Activated T-cell treated with anti-CD3 and anti-CD28 coated beads, Interleukin-2, amount 50 U/mL, for 24 hours (primary cell): Measurements from ENCODE around the gene LUZP2.

Experiments
- DNase-seq: peaks from one replicate; pipeline ENCODE4 v3.0.0-alpha.2; 2020
- H3K27ac Mint-ChIP-seq: 2 replicates; pipeline ENCODE4 v1.8.0; 2020; ENCODE audit warnings: mild to moderate bottlenecking, mixed read lengths
- H3K27me3 Mint-ChIP-seq: 2 replicates; pipeline ENCODE4 v1.8.0; 2020; ENCODE audit warnings: mixed read lengths
- H3K36me3 Mint-ChIP-seq: 2 replicates; pipeline ENCODE4 v1.8.0; 2020; ENCODE audit warnings: low read depth, mixed read lengths
- H3K4me1 Mint-ChIP-seq: 2 replicates; pipeline ENCODE4 v1.8.0; 2020; ENCODE audit warnings: low read depth, mixed read lengths
- H3K4me3 Mint-ChIP-seq: 2 replicates; pipeline ENCODE4 v1.8.0; 2020; ENCODE audit warnings: mild to moderate bottlenecking, moderate library complexity, mixed read lengths
- H3K9me3 Mint-ChIP-seq: 2 replicates; pipeline ENCODE4 v1.8.0; 2020; ENCODE audit warnings: mixed read lengths

LUZP2 gene

DNA sequence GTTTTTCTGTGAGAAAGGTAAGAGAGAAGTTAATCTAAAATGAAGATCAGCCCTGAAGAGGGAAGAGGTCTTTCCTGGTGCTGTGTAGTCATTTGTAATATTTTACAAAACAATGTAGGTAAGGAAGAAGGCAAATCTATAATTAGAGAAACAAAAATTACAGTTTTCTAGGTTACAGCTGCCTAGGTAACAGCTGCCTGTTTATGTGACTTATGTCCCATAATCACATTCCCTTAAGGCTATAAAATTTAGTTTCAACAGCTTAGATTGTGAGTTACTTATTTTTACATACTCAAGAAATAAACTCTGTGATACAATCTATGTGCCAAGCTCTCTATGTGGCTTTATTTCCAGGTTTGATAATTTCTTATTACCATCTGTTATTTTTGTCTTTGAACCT is 19.8 kb downstream of the LUZP2 start:
- no peaks in the 10 kb centered on the region for H3K4me1 Mint-ChIP-seq
- H3K27ac Mint-ChIP-seq, result no peak overlapping the region
- H3K9me3 Mint-ChIP-seq, result peaks cover 4% of the 10 kb centered on the region
- H3K27me3 Mint-ChIP-seq, result no peaks in the 10 kb centered on the region
- no peak for DNase-seq
- no peaks in the 10 kb centered on the region for H3K36me3 Mint-ChIP-seq
- no peak overlapping the region for H3K4me3 Mint-ChIP-seq

DNA sequence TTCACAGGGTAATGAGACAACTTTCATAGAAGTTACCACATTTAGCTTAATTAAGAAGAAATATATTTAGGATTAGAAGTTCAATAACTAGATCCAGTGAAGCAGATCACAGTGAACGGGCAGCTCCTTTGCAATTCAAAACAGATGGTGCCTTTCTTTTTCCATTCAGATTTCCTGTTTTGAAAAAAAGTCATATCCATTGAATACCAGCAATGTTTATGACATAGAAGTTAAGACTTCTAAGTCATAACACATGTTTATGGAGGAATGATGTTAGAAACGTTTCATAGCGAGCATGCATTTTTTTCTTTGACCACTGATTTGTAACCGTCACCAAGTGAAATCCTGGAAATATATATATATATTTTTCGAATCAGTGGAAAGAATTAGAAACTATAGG is 24.7 kb downstream of the LUZP2 start:
- Mint-ChIP-seq H3K27me3 (no peaks in the 10 kb centered on the region), H3K4me3 (no peak overlapping the region), H3K36me3 (no peaks in the 10 kb centered on the region), H3K27ac (no peak overlapping the region), H3K4me1 (no peaks in the 10 kb centered on the region), H3K9me3 (no peaks in the 10 kb centered on the region)
- DNase-seq, result no peak

DNA sequence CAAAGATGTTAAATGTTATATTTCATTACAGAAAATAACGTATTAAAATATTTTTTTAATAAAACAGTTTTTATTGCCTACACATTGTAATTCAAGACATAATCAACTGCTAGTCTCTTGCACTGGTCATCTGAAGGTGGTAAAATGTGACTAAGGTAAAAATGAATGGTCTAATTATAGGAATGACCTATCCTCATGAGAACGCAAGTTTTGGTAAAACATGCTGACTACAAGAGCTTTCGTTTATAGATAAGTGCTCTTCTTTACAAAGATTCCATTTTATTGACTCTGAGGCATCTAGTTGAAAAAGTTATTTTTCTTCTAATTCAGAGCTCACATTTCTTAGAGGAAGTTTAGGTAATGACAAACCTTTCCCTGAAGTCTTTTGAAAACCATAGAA is 27.3 kb downstream of the LUZP2 start:
- no peak overlapping the region for H3K27ac Mint-ChIP-seq

DNA sequence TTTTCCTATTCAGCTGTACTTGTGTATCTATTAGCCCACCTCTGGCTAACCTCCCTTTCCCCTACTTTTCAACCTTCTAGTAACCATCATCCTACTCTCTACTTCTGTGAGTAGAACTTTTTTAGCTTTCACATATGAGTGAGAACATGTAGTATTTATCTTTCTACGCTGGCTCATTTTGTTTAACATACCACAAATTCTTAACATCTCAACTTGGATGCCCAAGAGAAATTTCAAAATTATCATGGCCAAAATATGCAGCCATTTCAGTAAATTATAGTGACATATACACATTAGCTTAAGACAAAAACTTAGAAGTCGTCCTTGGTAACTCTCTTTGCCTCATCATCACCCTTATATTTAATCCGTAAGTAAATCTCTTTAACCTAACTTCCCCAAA is 34.7 kb downstream of the LUZP2 start:
- Mint-ChIP-seq H3K36me3 (no peaks in the 10 kb centered on the region), H3K4me1 (no peaks in the 10 kb centered on the region), H3K4me3 (no peak overlapping the region), H3K27me3 (no peaks in the 10 kb centered on the region), H3K27ac (no peak overlapping the region), H3K9me3 (peaks cover 13% of the 10 kb centered on the region)
- no peak for DNase-seq

More for the DNA sequence above, 27.3 kb downstream of the LUZP2 start:
- H3K27me3 Mint-ChIP-seq, result no peaks in the 10 kb centered on the region
- H3K4me1 Mint-ChIP-seq, result no peaks in the 10 kb centered on the region
- no peak for DNase-seq
- H3K4me3 Mint-ChIP-seq, result no peak overlapping the region
- no peaks in the 10 kb centered on the region for H3K36me3 Mint-ChIP-seq
- H3K9me3 Mint-ChIP-seq, result peaks cover 6% of the 10 kb centered on the region

DNA sequence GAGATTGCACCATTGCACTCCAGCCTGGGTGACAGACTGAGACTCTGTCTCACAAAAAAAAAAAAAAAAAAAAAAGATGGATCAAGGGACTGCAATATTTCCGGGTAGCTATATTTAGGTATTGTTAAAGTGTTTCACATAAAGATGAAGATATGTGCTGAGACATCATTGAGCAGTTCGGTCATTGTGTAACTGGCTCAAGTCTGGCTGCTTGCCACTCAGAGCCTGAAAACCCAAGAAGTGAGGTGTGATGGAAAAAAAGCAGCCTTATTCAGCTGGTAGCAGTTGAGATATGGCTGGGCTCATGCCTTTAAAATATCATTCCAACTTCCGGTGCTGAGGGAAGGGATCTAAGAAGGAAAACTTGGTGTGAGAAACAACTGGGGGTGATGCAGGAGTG is 46.9 kb downstream of the LUZP2 start:
- peaks cover 17% of the 10 kb centered on the region for H3K9me3 Mint-ChIP-seq
- H3K27me3 Mint-ChIP-seq, result no peaks in the 10 kb centered on the region
- H3K36me3 Mint-ChIP-seq, result no peaks in the 10 kb centered on the region
- no peak overlapping the region for H3K4me3 Mint-ChIP-seq
- no peaks in the 10 kb centered on the region for H3K4me1 Mint-ChIP-seq
- H3K27ac Mint-ChIP-seq, result no peak overlapping the region
- DNase-seq, result no peak

DNA sequence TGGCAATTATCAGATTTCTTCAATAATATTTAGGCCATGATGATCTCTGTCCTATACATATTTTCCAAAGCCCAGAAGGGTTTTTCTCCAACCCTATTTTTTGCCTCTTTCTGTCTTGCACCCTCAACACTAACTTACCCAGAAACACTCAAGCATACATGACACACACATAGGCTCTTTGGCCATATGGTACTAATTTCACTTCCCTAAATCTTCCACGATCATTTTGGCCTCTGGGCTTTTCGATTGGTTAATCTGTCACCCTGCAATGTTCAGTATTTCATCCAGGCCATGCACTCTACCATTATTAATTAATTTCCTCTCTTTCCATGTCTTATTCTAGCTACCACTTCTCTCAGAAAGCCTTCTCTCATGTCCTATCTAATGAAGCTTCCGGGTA is 59.8 kb downstream of the LUZP2 start:
- Mint-ChIP-seq H3K27ac (no peak overlapping the region), H3K36me3 (no peaks in the 10 kb centered on the region), H3K27me3 (no peaks in the 10 kb centered on the region)

DNA sequence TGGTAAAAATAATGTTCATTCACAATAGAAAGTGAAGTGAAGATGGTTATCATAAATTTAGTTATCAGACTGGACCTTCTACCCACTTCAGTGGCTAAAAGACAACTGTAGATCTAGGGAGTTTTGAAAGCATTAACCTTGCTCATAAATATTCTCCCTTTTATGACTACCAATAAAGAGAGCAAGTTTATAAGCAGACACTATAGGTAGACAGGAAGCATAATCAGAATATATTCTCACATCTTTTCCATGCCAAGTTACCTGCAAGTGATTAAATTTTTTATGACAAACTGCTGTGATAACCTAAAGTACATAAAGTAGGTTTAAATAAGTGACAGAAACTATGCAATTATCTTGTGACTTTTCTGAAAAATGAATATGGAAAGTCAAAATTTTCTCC is 62.5 kb downstream of the LUZP2 start:
- Mint-ChIP-seq H3K36me3 (no peaks in the 10 kb centered on the region), H3K9me3 (peaks cover 3% of the 10 kb centered on the region)
- no peak for DNase-seq

More for the DNA sequence above, 59.8 kb downstream of the LUZP2 start:
- DNase-seq, result no peak
- H3K4me1 Mint-ChIP-seq, result no peaks in the 10 kb centered on the region
- H3K4me3 Mint-ChIP-seq, result no peak overlapping the region
- no peaks in the 10 kb centered on the region for H3K9me3 Mint-ChIP-seq

DNA sequence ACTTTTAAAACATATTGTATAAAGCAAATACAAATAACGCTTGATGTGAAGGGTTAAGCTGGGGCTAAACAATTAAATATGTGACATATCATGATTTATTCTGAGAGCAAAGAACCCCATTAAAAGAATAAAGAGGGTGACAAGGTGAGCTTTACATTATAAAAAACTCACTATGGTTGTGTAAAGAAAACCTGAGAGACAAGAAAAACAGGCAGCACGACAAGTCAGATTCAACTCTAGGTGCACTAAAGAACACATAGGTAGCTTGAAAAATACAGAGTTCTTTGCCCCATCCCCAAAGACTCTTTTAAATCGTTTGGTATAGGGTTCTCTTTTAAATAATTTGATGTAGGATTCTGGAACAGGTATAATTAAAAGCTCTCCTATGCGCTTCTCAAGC is 63.5 kb downstream of the LUZP2 start:
- Mint-ChIP-seq H3K9me3 (peaks cover 3% of the 10 kb centered on the region), H3K27me3 (no peaks in the 10 kb centered on the region), H3K4me1 (no peaks in the 10 kb centered on the region), H3K27ac (no peak overlapping the region), H3K36me3 (no peaks in the 10 kb centered on the region), H3K4me3 (no peak overlapping the region)
- DNase-seq, result no peak

More for the DNA sequence above, 62.5 kb downstream of the LUZP2 start:
- no peaks in the 10 kb centered on the region for H3K4me1 Mint-ChIP-seq
- H3K27me3 Mint-ChIP-seq, result no peaks in the 10 kb centered on the region
- H3K27ac Mint-ChIP-seq, result no peak overlapping the region
- no peak overlapping the region for H3K4me3 Mint-ChIP-seq

DNA sequence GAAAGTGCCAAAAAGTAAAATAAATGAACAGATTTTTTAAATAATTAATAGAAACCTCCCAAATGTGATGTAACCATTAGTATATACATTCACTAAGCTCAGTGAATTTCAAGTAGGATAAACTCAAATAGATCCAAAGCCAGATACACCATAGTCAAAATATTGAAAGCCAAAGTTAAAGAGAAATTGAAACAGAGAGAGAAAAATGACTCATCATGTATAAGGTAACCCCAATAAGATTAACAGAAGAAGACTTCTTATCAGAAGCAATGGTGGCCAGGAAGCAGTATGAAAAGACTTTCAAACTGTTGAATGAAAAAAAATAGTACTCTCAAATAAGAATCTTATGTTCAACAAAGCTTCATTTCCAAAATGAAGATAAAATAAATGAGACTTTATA is 70.5 kb downstream of the LUZP2 start:
- DNase-seq, result no peak
- Mint-ChIP-seq H3K27me3 (no peaks in the 10 kb centered on the region), H3K36me3 (no peaks in the 10 kb centered on the region), H3K27ac (no peak overlapping the region), H3K4me1 (no peaks in the 10 kb centered on the region), H3K4me3 (no peak overlapping the region), H3K9me3 (peaks cover 3% of the 10 kb centered on the region)

DNA sequence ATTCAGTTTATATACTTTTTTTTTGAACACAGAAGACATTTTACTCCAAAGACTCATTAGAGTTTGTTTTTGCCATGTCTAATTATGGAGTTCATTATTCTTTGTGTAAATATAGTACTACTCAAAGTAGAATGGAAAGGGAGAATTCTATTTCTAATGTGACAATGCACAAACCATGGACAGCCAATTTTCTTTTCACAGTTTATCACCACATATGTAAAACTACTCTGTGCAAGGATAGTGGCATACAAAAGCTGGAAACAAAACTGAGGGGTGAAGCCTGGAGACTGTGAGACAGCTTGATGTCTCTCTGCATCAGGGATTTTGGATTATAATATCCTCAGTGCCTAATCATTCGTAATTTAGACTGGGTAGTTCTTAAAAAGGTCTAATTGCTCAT is 75.5 kb downstream of the LUZP2 start:
- no peak overlapping the region for H3K27ac Mint-ChIP-seq
- H3K9me3 Mint-ChIP-seq, result peaks cover 7% of the 10 kb centered on the region
- no peaks in the 10 kb centered on the region for H3K4me1 Mint-ChIP-seq

DNA sequence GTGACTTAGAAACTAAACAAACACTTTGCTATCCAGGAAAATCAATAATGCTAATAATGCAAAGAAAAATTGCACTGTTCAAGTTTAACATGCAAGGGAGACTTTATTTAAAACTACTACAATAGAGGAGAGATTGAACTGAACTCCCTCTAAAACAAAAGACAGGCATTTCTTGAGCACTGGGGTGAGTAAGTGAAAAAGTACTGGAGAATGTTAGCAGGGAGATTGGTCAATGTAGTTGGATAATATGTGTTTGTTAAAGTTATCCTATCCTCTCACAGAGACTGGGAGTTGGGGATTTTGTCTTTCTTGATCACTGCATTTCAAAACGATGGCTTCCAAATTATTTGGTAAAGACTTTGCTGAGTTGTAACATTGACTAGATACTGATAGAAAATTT is 77.6 kb downstream of the LUZP2 start:
- H3K27ac Mint-ChIP-seq, result no peak overlapping the region
- H3K4me3 Mint-ChIP-seq, result no peak overlapping the region

More for the DNA sequence above, 75.5 kb downstream of the LUZP2 start:
- no peak overlapping the region for H3K4me3 Mint-ChIP-seq
- H3K36me3 Mint-ChIP-seq, result no peaks in the 10 kb centered on the region
- DNase-seq, result no peak
- H3K27me3 Mint-ChIP-seq, result no peaks in the 10 kb centered on the region

DNA sequence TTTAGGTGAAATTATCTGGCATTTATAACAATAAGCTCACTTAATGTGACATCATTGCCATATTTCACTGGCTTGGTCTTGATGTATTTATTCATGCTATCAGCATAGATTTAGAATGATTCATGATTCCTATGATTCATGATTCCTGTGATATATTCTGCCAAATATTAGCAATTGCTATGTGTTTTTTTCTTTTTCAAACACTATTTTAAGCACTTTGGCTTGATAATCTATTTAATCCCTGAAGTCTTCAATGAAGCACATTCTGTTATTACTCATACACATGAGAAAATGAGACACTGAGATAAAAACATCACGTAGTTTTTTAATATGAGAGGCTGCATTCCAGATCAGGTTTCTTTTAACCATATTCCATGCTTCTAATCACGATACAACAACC is 78.5 kb downstream of the LUZP2 start:
- H3K27me3 Mint-ChIP-seq, result no peaks in the 10 kb centered on the region
- no peaks in the 10 kb centered on the region for H3K4me1 Mint-ChIP-seq
- no peak overlapping the region for H3K4me3 Mint-ChIP-seq
- H3K9me3 Mint-ChIP-seq, result peaks cover 9% of the 10 kb centered on the region
- no peak overlapping the region for H3K27ac Mint-ChIP-seq
- no peaks in the 10 kb centered on the region for H3K36me3 Mint-ChIP-seq
- DNase-seq, result no peak

More for the DNA sequence above, 77.6 kb downstream of the LUZP2 start:
- Mint-ChIP-seq H3K4me1 (no peaks in the 10 kb centered on the region), H3K27me3 (no peaks in the 10 kb centered on the region), H3K9me3 (peaks cover 9% of the 10 kb centered on the region), H3K36me3 (no peaks in the 10 kb centered on the region)
- no peak for DNase-seq

DNA sequence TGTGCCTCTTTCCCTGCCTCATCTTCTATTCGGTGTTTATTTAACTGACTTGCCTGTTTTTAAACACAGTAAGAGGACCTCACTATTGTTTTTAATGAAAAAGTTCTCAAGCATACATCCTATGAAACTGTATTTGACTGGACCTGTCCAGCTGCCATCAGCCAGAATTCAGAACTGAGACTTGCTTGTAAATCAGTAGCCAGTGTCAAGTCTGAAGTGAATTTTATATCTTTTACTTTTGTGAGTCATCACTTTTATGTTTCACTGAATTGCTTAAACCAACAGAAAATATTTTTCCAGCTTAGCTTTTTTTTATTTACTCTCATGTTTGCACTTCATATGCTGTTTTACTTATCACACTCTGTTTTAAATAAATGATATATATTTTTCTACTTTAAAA is 88.3 kb downstream of the LUZP2 start:
- Mint-ChIP-seq H3K27ac (no peak overlapping the region), H3K9me3 (peaks cover 9% of the 10 kb centered on the region), H3K36me3 (no peaks in the 10 kb centered on the region), H3K4me1 (no peaks in the 10 kb centered on the region), H3K27me3 (no peaks in the 10 kb centered on the region), H3K4me3 (no peak overlapping the region)
- no peak for DNase-seq

DNA sequence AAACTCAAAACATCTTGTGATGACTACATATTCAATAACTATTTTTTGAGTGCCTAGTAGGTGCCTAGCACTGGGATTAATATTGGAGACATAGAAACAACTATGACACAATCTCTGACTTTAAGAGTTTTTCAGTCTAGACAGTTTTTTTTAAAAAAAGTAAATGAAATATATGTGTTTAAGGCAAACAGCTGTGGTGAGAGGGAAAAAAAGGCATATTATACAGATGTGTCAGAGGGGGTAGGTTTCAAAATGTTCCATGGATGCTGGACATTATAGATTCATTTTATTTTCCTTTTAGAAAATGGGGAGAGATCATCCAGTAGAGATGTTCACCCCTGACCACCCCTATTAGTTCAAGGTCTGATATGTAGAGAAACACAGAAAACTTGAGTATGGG is 90.8 kb downstream of the LUZP2 start:
- Mint-ChIP-seq H3K4me3 (no peak overlapping the region), H3K9me3 (peaks cover 7% of the 10 kb centered on the region), H3K4me1 (no peaks in the 10 kb centered on the region), H3K27me3 (no peaks in the 10 kb centered on the region), H3K36me3 (no peaks in the 10 kb centered on the region), H3K27ac (no peak overlapping the region)
- DNase-seq, result no peak

DNA sequence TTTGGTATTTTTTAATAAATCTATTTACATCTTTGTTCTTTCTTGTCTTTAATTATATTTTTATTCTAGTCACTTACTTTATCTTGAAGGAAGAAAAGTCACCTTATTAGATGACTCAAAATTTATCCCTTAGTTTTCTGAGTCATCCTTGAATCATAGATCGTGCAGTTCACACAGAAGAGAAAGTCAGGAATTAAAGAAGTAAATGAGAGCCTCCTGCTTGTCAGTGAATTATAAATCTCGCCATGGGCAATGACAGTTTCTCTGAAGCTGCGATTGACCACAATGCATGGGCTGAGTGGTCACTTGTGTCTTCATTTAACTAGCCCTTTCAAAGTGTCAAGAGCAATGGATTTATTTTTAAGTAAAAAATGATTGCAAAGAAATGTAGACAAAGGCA is 91.2 kb downstream of the LUZP2 start:
- H3K27me3 Mint-ChIP-seq, result no peaks in the 10 kb centered on the region
- DNase-seq, result no peak
- no peaks in the 10 kb centered on the region for H3K36me3 Mint-ChIP-seq
- peaks cover 7% of the 10 kb centered on the region for H3K9me3 Mint-ChIP-seq
- H3K4me1 Mint-ChIP-seq, result no peaks in the 10 kb centered on the region
- no peak overlapping the region for H3K4me3 Mint-ChIP-seq
- no peak overlapping the region for H3K27ac Mint-ChIP-seq

DNA sequence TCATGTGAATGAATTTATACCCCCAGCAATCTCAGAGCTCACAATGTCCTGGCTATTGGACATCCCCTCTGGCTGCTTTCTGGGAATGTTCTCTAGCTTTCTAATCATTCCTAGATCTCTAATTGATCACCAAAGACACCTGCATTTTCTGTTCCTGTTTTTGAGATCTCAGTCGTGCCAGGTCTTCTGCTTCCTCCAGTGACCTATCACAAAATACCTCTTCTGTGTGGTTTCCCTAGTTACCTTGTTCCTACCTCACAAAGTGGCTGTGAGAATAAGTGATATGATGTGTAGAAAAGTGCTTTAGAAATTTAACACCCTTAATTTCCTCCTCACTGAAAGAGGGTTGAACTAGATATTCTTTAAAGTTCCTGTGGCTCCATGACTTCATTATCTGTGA is 92.2 kb downstream of the LUZP2 start:
- Mint-ChIP-seq H3K27me3 (no peaks in the 10 kb centered on the region), H3K4me1 (no peaks in the 10 kb centered on the region), H3K27ac (no peak overlapping the region), H3K4me3 (no peak overlapping the region), H3K9me3 (peaks cover 4% of the 10 kb centered on the region), H3K36me3 (no peaks in the 10 kb centered on the region)
- no peak for DNase-seq
